Activated CD8-positive, alpha-beta memory T cell treated with anti-CD3 and anti-CD28 coated beads for 48 hours (primary cell): Measurements from ENCODE around the gene TMEM184B.

Experiments
- DNase-seq, 3 experiments: peaks; one replicate each; pipeline ENCODE4 v3.0.0-alpha.2; 2020; ENCODE audit warnings: low read depth in 2 of 3, low spot score in 2 of 3

TMEM184B gene

GRCh38 chr22:38272373-38273134, at the start of gene TMEM184B:
Gene TMEM184B, minus strand, starts transcription at chr22:38273010. Its CDS starts 25,049 bp downstream, at chr22:38247961.
- peak; percentile 49 to 71 (median 60) for DNase-seq

- DNase-seq, result no peak
Observed at GRCh38 chr22:38320605-38321402, 48.0 kb upstream of the TMEM184B start.

- DNase-seq, result no peak
Observed at GRCh38 chr22:38318792-38319773, 46.3 kb upstream of the TMEM184B start.

GRCh38 chr22:38317995-38318715, 45.3 kb upstream of the TMEM184B start:
- DNase-seq, result no peak

GRCh38 chr22:38317122-38317994, 44.5 kb upstream of the TMEM184B start, which contains the start of gene CSNK1E:
Gene CSNK1E, minus strand, starts transcription at chr22:38317433. Its CDS starts 3,276 bp downstream, at chr22:38314157.
- peak; percentile 39 to 44 (median 43) for DNase-seq

GRCh38 chr22:38316364-38317121, 43.7 kb upstream of the TMEM184B start:
- peak in 1 of 3 experiments; percentile 37 for DNase-seq

GRCh38 chr22:38315823-38316363, 43.1 kb upstream of the TMEM184B start:
- no peak for DNase-seq

- no peak for DNase-seq
Observed at GRCh38 chr22:38314933-38315822, 42.4 kb upstream of the TMEM184B start.

- DNase-seq, result no peak
Observed at GRCh38 chr22:38314051-38314932, 41.5 kb upstream of the TMEM184B start.

- DNase-seq, result no peak
Observed at GRCh38 chr22:38313384-38313955, 40.7 kb upstream of the TMEM184B start.

GRCh38 chr22:38312261-38312800, 39.5 kb upstream of the TMEM184B start:
- DNase-seq, result no peak

- DNase-seq, result no peak
Observed at GRCh38 chr22:38311323-38311620, 38.5 kb upstream of the TMEM184B start.

GRCh38 chr22:38310518-38311322, 37.9 kb upstream of the TMEM184B start:
- no peak for DNase-seq

- no peak for DNase-seq
Observed at GRCh38 chr22:38309614-38310517, 37.1 kb upstream of the TMEM184B start.
